IPS DF 4.7 (cell line): ENCODE measurements around the gene CCPG1.

ENCODE experiments used
- DNase-seq: peaks from one replicate; pipeline ENCODE4 v3.0.0-alpha.2; 2013; ENCODE audit warnings: low spot score; ENCODE audit errors: extremely low read depth

CCPG1 gene

DNA sequence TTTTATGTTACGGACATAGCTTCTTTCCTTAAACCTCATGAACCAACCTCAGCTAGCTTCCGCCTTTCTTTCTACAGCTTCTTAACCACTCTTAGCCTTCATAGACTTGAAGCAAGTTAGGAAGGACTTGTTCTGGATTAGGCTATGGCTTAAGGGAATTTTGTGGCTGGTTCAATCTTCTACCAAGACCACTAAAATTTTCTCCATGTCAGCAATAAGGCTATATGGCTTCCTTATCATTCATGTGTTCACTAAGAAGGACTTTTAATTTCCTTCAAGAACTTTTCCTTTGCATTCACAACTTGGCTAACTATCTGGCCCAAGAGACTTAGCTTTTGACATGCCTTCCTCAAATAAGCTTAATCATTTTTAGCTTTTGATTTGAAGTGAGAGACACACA is 24.5 kb downstream of the CCPG1 start:
- DNase-seq = no peak

DNA sequence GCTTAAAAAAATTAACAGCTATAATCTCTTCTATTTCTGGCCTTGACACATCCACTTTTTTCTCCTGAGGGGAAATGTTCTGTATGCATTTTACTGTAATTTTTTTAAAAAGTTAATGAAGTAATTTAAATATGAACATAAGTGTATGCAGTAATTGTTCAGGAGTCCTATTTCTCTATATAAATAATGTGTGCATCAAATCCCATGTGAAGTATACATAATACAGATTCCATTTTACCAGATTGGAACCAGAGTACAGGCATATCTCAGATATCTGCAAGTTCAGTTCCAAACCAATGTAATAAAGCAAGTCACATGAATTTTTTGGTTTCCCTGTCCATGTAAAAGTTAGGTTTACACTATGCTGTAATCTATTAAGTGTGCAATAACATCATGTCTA is 26.6 kb downstream of the CCPG1 start:
- DNase-seq = no peak

- no peak for DNase-seq
Measured at GRCh38 chr15:55379095-55379494, 29.1 kb downstream of the CCPG1 start.

- no peak for DNase-seq
Measured at GRCh38 chr15:55372701-55373440, 35.3 kb downstream of the CCPG1 start.

GRCh38 chr15:55366981-55367380 is 41.2 kb downstream of the CCPG1 start:
- DNase-seq = no peak

GRCh38 chr15:55362641-55363040 is 45.5 kb downstream of the CCPG1 start:
- no peak for DNase-seq

DNA sequence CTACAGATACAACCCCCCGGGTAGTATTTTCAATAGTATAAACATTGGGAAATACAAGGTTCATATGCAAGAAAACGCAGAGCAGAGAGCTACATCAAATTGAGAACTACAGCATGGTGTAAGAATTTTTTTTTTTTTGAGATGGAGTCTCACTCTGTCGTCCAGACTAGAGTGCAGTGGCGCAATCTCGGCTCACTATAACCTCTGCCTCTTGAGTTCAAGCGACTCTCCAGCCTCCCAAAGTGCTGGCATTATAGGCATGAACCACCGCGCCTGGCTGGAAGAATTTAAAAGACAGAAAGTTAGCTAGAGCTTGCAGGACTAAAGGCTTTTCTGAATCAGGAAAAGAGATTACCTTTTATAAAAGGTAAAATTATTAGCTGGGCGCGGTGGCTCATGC is 47.1 kb downstream of the CCPG1 start:
- no peak for DNase-seq

GRCh38 chr15:55360256-55360655 is 47.9 kb downstream of the CCPG1 start:
- no peak for DNase-seq

DNA sequence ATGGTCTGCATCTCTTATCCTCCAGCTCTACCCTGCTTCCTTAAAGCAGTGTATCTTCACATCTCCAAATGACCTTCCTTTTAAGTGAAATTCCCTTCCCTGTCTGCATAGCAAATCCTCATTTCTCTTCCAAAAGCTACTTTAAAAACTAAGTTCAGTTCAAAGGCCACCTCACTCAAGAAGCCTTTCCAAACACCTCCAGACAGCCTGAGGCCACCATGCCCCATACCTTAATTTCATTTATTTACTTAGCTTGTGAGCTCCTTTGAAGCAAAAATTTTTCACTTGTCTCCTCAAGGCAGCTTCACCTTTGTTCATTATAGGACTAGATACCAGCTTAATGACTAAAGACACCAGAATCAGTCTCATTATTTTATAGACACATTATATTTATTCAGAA is 49.7 kb downstream of the CCPG1 start:
- no peak for DNase-seq

DNA sequence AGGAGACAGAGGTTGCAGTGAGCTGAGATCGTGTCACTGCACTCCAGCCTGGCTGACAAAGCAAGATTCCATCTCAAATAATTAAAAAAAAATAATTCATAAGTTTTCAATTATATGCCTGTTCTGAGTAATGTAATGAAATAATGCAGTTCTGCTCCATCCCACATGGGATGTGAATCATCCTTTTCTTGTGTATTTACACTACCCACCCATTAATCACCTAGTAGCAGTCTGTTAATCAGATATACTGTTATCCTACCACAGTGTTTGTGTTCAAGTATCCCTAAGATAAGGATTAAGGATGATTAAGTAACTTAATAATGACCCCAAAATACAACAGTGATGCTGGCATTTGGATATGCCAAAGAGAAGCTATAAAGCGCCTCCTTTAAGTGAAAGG is 50.4 kb downstream of the CCPG1 start:
- no peak for DNase-seq

DNA sequence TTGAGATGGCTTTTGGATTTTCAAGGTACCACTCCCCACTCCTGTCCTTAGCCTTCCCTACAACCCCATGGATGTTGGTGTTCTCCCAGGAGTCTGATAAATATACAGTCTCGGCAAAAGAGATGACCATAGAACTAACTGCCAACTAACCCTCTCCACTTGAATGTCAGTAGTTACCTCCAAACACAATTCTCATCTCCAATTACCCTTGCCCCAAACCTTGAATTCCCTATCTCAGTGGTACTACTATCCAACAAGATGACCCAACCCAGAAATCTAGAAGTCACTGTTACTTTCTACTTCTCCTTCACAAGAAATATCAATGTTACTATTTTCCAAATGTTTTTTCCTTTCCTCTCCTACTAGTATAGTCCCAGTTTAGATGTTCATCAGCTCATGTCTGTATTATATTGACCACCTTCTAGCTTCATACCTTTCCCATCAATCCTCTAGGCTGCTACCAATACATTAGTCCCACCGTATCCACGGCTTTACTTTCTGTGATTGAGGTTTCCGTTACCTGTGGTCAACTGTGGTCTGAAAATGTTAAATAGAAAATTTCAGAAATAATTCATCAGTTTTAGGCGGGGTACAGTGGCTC is 51.1 kb downstream of the CCPG1 start:
- DNase-seq = no peak

GRCh38 chr15:55353025-55353424 is 55.1 kb downstream of the CCPG1 start:
- no peak for DNase-seq

GRCh38 chr15:55349282-55349681 is 58.9 kb downstream of the CCPG1 start:
- no peak for DNase-seq

DNA sequence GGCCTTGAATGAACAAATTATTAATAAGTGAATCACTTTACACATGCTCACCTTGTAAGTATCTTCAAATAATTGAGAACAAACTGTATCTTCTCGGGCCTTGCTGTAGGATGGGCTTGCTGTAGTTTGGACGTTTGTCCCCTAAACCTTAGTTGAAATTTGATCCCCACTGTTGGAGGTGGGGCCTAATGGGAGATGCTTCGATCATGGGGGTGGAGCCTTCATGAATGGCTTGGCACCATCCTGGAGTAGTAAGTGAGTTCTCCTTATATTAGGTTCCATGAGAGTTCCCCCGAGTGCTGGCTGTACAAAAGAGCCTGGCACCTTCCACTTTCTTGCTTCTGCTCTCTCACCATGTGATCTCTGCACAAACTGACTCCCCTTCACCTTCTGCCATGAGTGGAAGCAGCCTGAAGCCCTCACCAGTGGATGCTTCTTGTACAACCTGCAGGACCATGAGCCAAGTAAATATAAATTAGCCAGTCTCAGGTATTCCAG is 59.8 kb downstream of the CCPG1 start:
- DNase-seq = no peak

DNA sequence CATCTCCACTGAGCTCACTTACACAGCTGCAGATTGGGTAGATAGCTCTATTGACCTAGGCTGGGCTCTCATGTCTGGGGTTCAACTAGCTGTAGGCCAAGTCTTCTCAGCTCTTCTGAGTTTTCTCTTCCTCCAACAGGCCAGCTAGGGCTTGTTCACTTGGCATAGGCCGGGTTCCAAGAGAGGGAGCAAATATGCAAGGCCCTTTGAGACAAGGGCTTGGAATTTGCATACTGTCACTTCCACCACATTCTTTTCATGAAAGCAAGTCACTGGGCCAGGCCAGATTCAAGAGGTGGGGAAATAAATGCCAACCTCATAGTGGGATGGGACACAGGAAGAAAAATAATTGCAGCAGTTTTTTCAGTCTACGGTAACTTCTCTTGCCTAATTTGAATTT is 64.0 kb downstream of the CCPG1 start:
- DNase-seq = no peak

- no peak for DNase-seq
Measured at GRCh38 chr15:55343168-55343567, 65.0 kb downstream of the CCPG1 start.

GRCh38 chr15:55337160-55337559 is 71.0 kb downstream of the CCPG1 start:
- DNase-seq = no peak

DNA sequence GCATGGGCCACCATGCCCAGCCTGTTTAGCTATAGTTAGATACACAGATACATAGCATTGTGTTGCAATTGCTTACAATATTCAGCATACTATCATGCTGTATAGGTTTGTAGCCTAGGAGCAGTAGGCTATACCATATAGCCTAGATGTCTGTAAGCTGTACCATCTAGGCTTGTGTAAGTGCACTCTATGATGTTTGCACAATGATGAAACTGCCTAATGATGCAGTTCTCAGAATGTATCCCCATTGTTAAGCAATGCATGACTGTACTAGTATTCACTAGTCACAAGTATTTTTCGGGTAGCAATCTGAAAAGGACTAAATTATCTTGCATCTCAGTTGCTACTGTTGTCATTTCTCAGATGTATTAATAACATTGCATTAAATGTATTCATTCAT is 73.2 kb downstream of the CCPG1 start:
- no peak for DNase-seq

DNA sequence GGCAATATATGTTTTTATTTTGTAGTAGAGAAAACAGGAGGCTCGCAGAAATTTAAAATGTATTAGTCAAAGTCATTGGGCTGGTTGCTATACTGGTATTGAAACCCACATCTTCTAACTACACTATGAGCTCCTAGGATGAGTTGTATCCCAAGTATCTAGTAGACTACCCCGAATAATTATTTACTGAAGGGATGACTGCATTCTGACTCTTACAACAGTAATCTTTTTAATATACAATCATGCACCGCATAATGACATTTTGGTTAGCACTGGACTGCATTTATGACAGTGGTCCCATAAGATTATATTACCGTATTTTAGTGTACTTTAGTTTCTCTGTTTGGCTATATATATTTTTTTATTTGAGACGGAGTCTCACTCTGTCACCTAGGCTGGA is 73.8 kb downstream of the CCPG1 start:
- DNase-seq = no peak

GRCh38 chr15:55327387-55327786 is 80.8 kb downstream of the CCPG1 start:
- no peak for DNase-seq

DNA sequence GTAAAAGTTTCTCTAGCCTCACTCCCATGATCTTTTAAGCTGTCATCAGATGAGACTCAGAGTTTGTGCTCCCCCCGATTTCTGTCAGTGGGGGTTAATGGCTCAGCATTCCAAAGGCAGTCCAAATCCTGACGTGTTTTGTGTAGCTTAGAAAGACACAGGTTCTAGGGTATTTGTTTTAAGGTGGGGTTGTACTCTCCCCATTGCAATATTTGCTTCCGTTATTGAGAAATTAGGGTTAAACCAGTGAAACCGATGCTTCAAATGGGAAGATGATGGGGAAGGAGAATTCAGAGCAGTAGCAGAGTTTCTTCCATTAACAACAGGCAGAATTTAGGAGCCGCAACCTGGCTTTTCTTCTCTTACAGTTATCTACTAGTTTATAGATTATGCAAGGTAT is 85.7 kb downstream of the CCPG1 start:
- no peak for DNase-seq

GRCh38 chr15:55320963-55321362 is 87.2 kb downstream of the CCPG1 start:
- no peak for DNase-seq

DNA sequence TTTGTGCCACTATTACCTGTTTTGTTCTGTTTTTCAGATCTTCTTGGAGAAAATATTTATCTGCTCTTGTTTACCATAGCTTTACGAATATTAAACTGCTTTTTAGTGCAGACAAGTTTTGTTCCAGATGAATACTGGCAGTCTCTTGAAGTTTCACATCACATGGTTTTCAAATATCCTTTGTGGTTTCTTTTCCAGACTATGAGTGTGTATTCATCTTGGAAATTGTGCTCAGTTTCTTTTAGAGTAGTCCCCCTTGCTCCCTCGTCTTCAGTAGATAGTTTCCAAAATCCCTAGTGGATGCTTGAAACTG is 88.0 kb downstream of the CCPG1 start:
- no peak for DNase-seq
